CD14-positive monocyte (primary cell): Measurements from ENCODE around the gene APBA2. TPM values are rescaled to one million over a fixed set of nuclear protein-coding genes. Genes with fewer than 3 reads are reported as not detected.

Experiments
- DNase-seq, 3 donors: peaks; one replicate each; pipeline ENCODE4 v3.0.0-alpha.2; 2011 to 2022
- H2AFZ ChIP-seq: 2 replicates; pipeline ENCODE4 v1.6.0; 2012; ENCODE audit warnings: mild to moderate bottlenecking, low read depth, low read length, inconsistent platforms; ENCODE audit not compliant: insufficient read depth, poor library complexity, severe bottlenecking
- H3K27ac ChIP-seq, 2 donors: 1 replicate in 1 of 2; 2 replicates in 1 of 2; pipeline ENCODE4 v1.5.1; 2012 to 2013; ENCODE audit warnings: low read length in 2 of 2, control low read depth in 1 of 2, inconsistent platforms in 1 of 2, low read depth in 1 of 2, mild to moderate bottlenecking in 1 of 2
- H3K27me3 ChIP-seq, 2 donors: one replicate each; pipeline versions ENCODE4 v1.6.0 to v1.6.1; 2011 to 2013; ENCODE audit warnings: low read length in 2 of 2; ENCODE audit not compliant: control insufficient read depth in 2 of 2, insufficient read depth in 2 of 2
- H3K36me3 ChIP-seq, 2 donors: replicated peaks in 1 of 2; 1 replicate in 1 of 2; 2 replicates in 1 of 2; pipeline versions ENCODE4 v1.5.1 to v1.6.1; 2012 to 2013; ENCODE audit warnings: low read length in 2 of 2, control low read depth in 1 of 2, inconsistent platforms in 1 of 2, mild to moderate bottlenecking in 1 of 2; ENCODE audit not compliant: insufficient read depth in 2 of 2, control insufficient read depth in 1 of 2
- H3K4me1 ChIP-seq, 2 donors: 1 replicate in 1 of 2; 2 replicates in 1 of 2; pipeline versions ENCODE4 v1.5.1 to v1.6.1; 2012 to 2013; ENCODE audit warnings: low read length in 2 of 2, control low read depth in 1 of 2, inconsistent platforms in 1 of 2, mild to moderate bottlenecking in 1 of 2, moderate library complexity in 1 of 2; ENCODE audit not compliant: insufficient read depth in 2 of 2, control insufficient read depth in 1 of 2
- H3K4me2 ChIP-seq: replicated peaks from 2 replicates; pipeline ENCODE3; 2012; ENCODE audit warnings: low read length, moderate library complexity, mild to moderate bottlenecking; ENCODE audit not compliant: poor library complexity, severe bottlenecking; ENCODE audit errors: extremely low read depth
- H3K4me3 ChIP-seq, 3 experiments: fragments of 200-600 bp in 1 of 3; sonication (generic) in 1 of 3; replicated peaks in 1 of 3; 1 replicate in 2 of 3; 2 replicates in 1 of 3; pipeline ENCODE4 v1.5.1; 2011 to 2013; ENCODE audit warnings: low read length in 3 of 3, mild to moderate bottlenecking in 3 of 3, control low read depth in 2 of 3, low read depth in 2 of 3, inconsistent platforms in 1 of 3, moderate library complexity in 1 of 3
- H3K79me2 ChIP-seq: 2 replicates; pipeline ENCODE4 v1.6.0; 2012; ENCODE audit warnings: mild to moderate bottlenecking, control low read depth, inconsistent platforms, low read length, moderate library complexity; ENCODE audit not compliant: insufficient read depth
- H3K9ac ChIP-seq: 2 replicates; pipeline ENCODE4 v1.6.0; 2017; ENCODE audit warnings: low read length, mild to moderate bottlenecking; ENCODE audit not compliant: insufficient read depth, poor library complexity, severe bottlenecking
- H3K9me3 ChIP-seq, 2 donors: replicated peaks in 1 of 2; 1 replicate in 1 of 2; 2 replicates in 1 of 2; pipeline versions ENCODE4 v1.5.1 to v1.6.1; 2012 to 2013; ENCODE audit warnings: low read length in 2 of 2, control low read depth in 1 of 2; ENCODE audit not compliant: control insufficient read depth in 1 of 2, insufficient read depth in 1 of 2
- H4K20me1 ChIP-seq: 2 replicates; pipeline ENCODE4 v1.6.0; 2012; ENCODE audit warnings: mild to moderate bottlenecking, low read length, control low read depth, moderate library complexity; ENCODE audit not compliant: insufficient read depth
- H3K27ac Mint-ChIP-seq, 7 donors: one replicate each; pipeline ENCODE4 v1.8.0; 2020; ENCODE audit warnings: mild to moderate bottlenecking in 7 of 7, mixed read lengths in 7 of 7, moderate library complexity in 6 of 7, inconsistent platforms in 2 of 7
- H3K27me3 Mint-ChIP-seq, 3 donors: one replicate each; pipeline ENCODE4 v1.8.0; 2021 to 2022; ENCODE audit warnings: low read depth in 3 of 3, mild to moderate bottlenecking in 3 of 3, mixed read lengths in 3 of 3, moderate library complexity in 3 of 3, inconsistent platforms in 1 of 3
- H3K36me3 Mint-ChIP-seq, 2 donors: one replicate each; pipeline ENCODE4 v1.8.0; 2020; ENCODE audit warnings: mixed read lengths in 2 of 2, inconsistent platforms in 1 of 2, mild to moderate bottlenecking in 1 of 2
- H3K4me1 Mint-ChIP-seq: one replicate; pipeline ENCODE4 v1.8.0; 2020; ENCODE audit warnings: mild to moderate bottlenecking, mixed read lengths
- H3K4me3 Mint-ChIP-seq, 2 donors: one replicate each; pipeline ENCODE4 v1.8.0; 2020; ENCODE audit warnings: mild to moderate bottlenecking in 2 of 2, mixed read lengths in 2 of 2, moderate library complexity in 1 of 2
- H3K9me3 Mint-ChIP-seq, 7 donors: one replicate each; pipeline ENCODE4 v1.8.0; 2020 to 2022; ENCODE audit warnings: mixed read lengths in 7 of 7, mild to moderate bottlenecking in 6 of 7, moderate library complexity in 6 of 7, inconsistent platforms in 2 of 7
- WGBS: methylation state at CpG from one replicate; pipeline ENCODE4 v1.1.5; 2013; ENCODE audit warnings: missing lambda C conversion rate; ENCODE audit not compliant: insufficient coverage; 5-methylcytosine and 5-hydroxymethylcytosine counted together
- intact Hi-C, 2 donors: fragments of 100-400 bp; cut with micrococcal nuclease; formaldehyde crosslinking; loops; one replicate each; pipeline versions ENCODE4 v1.15.0 to v1.15.1; 2023
- polyA plus RNA-seq, 3 donors: library from polyadenylated mRNA; depleted of rRNA in 1 of 3; unstranded in 2 of 3; stranded (reverse) in 1 of 3; fragments of 300-500 nt in 2 of 3; fragments of >200 nt in 1 of 3; fragmentation: Illumina TruSeq in 2 of 3; gene quantifications; 1 replicate in 2 of 3; 2 replicates in 1 of 3; pipeline ENCODE4 v1.2.3, GENCODE V29; 2012 to 2021
- TF ChIP-seq, protein P1 (sequence below): fragments of 200-600 bp; IDR thresholded peaks from one replicate; pipeline ENCODE4 v1.8.0; 2022; ENCODE audit warnings: antibody characterized with exemption, mild to moderate bottlenecking

APBA2 gene
- polyA plus RNA-seq, 3 donors: 0.30 TPM; not detected in 2

DNA sequence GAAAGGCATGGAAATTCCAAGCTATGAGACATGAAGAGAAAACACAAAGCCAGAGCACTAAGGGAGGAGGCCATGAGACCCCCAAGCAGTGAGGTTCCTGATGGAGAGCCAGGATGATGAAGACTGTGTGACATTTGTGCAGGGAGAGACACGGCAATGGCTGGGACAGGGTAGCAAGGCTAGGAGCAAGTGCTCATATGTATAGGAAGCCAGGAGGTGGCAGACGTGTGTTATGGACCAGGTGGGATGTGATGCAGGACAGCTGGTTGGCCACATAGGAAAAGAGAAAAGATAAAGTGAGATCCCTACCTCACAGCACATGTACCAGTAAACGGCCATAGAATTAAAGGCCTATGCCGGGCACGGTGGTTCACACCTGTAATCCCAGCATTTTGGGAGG is 112.7 kb downstream of the APBA2 start:
- Histone ChIP-seq H3K27me3 (no peaks in the 10 kb centered on the region), H2AFZ (no peak overlapping the region), H4K20me1 (no peaks in the 10 kb centered on the region), H3K27ac (no peak overlapping the region), H3K36me3 (no peaks in the 10 kb centered on the region), H3K79me2 (no peaks in the 10 kb centered on the region), H3K4me3 (no peak overlapping the region), H3K4me2 (no peak overlapping the region), H3K9ac (no peak overlapping the region), H3K4me1 (peaks cover 18 to 20% of the 10 kb centered on the region in 2 donors), H3K9me3 (no peaks in the 10 kb centered on the region)
- no peak overlapping the region for H3K27ac Mint-ChIP-seq
- DNase-seq: no peak
- H3K4me3 Mint-ChIP-seq: no peak overlapping the region
- H3K4me1 Mint-ChIP-seq: peaks cover 22% of the 10 kb centered on the region
- TF ChIP-seq, protein P1, sequence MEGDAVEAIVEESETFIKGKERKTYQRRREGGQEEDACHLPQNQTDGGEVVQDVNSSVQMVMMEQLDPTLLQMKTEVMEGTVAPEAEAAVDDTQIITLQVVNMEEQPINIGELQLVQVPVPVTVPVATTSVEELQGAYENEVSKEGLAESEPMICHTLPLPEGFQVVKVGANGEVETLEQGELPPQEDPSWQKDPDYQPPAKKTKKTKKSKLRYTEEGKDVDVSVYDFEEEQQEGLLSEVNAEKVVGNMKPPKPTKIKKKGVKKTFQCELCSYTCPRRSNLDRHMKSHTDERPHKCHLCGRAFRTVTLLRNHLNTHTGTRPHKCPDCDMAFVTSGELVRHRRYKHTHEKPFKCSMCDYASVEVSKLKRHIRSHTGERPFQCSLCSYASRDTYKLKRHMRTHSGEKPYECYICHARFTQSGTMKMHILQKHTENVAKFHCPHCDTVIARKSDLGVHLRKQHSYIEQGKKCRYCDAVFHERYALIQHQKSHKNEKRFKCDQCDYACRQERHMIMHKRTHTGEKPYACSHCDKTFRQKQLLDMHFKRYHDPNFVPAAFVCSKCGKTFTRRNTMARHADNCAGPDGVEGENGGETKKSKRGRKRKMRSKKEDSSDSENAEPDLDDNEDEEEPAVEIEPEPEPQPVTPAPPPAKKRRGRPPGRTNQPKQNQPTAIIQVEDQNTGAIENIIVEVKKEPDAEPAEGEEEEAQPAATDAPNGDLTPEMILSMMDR: no peak
- H3K9me3 Mint-ChIP-seq: peaks cover 0 to 2% (median 0%) of the 10 kb centered on the region in 7 donors
- peaks cover 0 to 5% (median 2%) of the 10 kb centered on the region in 3 donors for H3K27me3 Mint-ChIP-seq
- no CpG with 5 or more reads among the region's 5 CpGs for WGBS
- no peaks in the 10 kb centered on the region for H3K36me3 Mint-ChIP-seq
- intact Hi-C loops: no loop called here

DNA sequence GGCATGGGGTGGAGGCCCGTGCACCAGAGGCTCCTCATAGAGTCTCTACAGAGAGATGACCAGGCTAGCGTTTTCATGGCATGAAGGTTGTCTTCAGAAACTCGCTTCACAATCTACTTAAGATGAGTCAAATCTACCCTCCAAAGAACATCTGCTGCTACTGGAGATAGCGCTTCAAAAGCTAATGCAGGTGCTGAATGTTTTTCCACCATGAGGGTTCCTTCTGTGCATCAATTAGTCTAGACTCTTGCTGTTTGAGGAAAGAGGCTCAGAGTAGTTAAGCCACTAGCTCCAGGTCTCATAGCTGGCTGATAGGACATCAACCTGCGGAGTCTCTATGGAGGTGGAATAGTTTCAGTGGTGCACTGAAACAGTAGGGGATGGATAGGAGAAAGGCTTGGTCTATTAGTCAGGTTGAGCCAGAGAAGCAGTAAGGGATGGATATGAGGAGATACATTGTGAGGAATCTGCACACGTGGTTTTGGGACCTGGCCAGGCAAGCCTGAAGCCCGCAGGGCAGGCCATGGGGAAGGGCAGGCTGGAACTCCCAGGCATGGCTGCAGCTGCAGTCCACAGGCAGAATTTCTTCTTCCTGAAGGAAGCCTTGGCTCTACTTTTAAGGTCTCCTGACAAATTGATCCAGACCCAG is 117.5 kb downstream of the APBA2 start:
- Mint-ChIP-seq H3K4me1 (peaks cover 3% of the 10 kb centered on the region), H3K9me3 (peaks cover 0 to 5% (median 4%) of the 10 kb centered on the region in 7 donors), H3K4me3 (no peak overlapping the region), H3K27me3 (peaks cover 3 to 4% (median 4%) of the 10 kb centered on the region in 3 donors), H3K36me3 (no peaks in the 10 kb centered on the region), H3K27ac (no peak overlapping the region)
- H2AFZ ChIP-seq: no peak overlapping the region
- no peaks in the 10 kb centered on the region for H3K27me3 ChIP-seq
- H3K4me2 ChIP-seq: no peak overlapping the region
- DNase-seq: no peak
- no peak overlapping the region for H3K9ac ChIP-seq
- TF ChIP-seq, protein P1: no peak
- H3K4me3 ChIP-seq: no peak overlapping the region
- no peaks in the 10 kb centered on the region for H4K20me1 ChIP-seq
- intact Hi-C loops: no loop called here
- H3K4me1 ChIP-seq: no peaks in the 10 kb centered on the region
- no peaks in the 10 kb centered on the region for H3K9me3 ChIP-seq
- H3K27ac ChIP-seq: no peak overlapping the region
- no peaks in the 10 kb centered on the region for H3K36me3 ChIP-seq
- 92% methylated on average over 7 of the region's 7 CpGs for WGBS
- no peaks in the 10 kb centered on the region for H3K79me2 ChIP-seq
